T-cell (primary cell): ENCODE data around the gene PTDSS2. TPM values are rescaled to one million over a fixed set of nuclear protein-coding genes. Genes with fewer than 3 reads are reported as not detected.
A peak's percentile ranks its signal among the peaks of the same experiment; 100 is the strongest.

Experiments
- ATAC-seq, 4 experiments: fragments of 200-7000 bp in 3 of 4; fragments of 150-1000 bp in 1 of 4; cut with Tn5 transposase; replicated peaks in 1 of 4; 1 replicate in 3 of 4; 2 replicates in 1 of 4; pipeline ENCODE4 v1.10.0; 2021; ENCODE audit warnings: moderate library complexity in 3 of 4, mild to moderate bottlenecking in 2 of 4, moderate number of reproducible peaks in 1 of 4
- CTCF ChIA-PET, 2 donors: fragments of 300-600 bp; sonication (Branson Sonifier 250); formaldehyde crosslinking; loops; one replicate each; lab custom pipeline; 2022; ENCODE audit warnings: antibody characterized with exemption in 2 of 2; lab: Charles Lee
- POLR2A ChIA-PET, 2 donors: fragments of 300-600 bp; sonication (Branson Sonifier 250); formaldehyde crosslinking; loops; one replicate each; lab custom pipeline; 2022; ENCODE audit warnings: antibody characterized with exemption in 2 of 2; lab: Charles Lee
- DNase-seq, 35 experiments: peaks; one replicate each; pipeline versions ENCODE4 v3.0.0 to v3.0.0-alpha.2; 2013 to 2023
- H3K27ac ChIP-seq: one replicate; pipeline ENCODE4 v1.5.1; 2013; ENCODE audit warnings: low read length
- H3K27me3 ChIP-seq, 2 experiments: replicated peaks in 1 of 2; 1 replicate in 1 of 2; 2 replicates in 1 of 2; pipeline versions ENCODE4 v1.6.1 to v1.7.0; 2013; ENCODE audit warnings: low read length in 1 of 2, mixed read lengths in 1 of 2; ENCODE audit not compliant: control insufficient read depth in 2 of 2, insufficient read depth in 2 of 2; ENCODE audit errors: extremely low read depth in 1 of 2
- H3K36me3 ChIP-seq, 2 donors: 1 replicate in 1 of 2; 2 replicates in 1 of 2; pipeline versions ENCODE4 v1.6.1 to v1.7.0; 2013; ENCODE audit warnings: low read length in 1 of 2; ENCODE audit not compliant: control insufficient read depth in 2 of 2, insufficient read depth in 1 of 2; ENCODE audit errors: extremely low read depth in 1 of 2
- H3K4me1 ChIP-seq, 2 experiments: 1 replicate in 1 of 2; 2 replicates in 1 of 2; pipeline versions ENCODE4 v1.6.1 to v1.7.0; 2013; ENCODE audit warnings: low read length in 2 of 2, mixed read lengths in 1 of 2; ENCODE audit not compliant: insufficient read depth in 2 of 2, control insufficient read depth in 1 of 2; ENCODE audit errors: extremely low read depth in 1 of 2
- H3K4me3 ChIP-seq, 2 donors: 1 replicate in 1 of 2; 2 replicates in 1 of 2; pipeline versions ENCODE4 v1.5.1 to v1.7.0; 2013; ENCODE audit warnings: mild to moderate bottlenecking in 2 of 2, low read length in 1 of 2, moderate library complexity in 1 of 2; ENCODE audit not compliant: control insufficient read depth in 1 of 2; ENCODE audit errors: extremely low read depth in 1 of 2
- H3K9me3 ChIP-seq: 2 replicates; pipeline ENCODE4 v1.7.0; 2013
- H3K27ac Mint-ChIP-seq, 2 donors: one replicate each; pipeline ENCODE4 v1.8.0; 2020 to 2021; ENCODE audit warnings: mild to moderate bottlenecking in 2 of 2, mixed read lengths in 2 of 2
- H3K27me3 Mint-ChIP-seq, 2 donors: one replicate each; pipeline ENCODE4 v1.8.0; 2021 to 2022; ENCODE audit warnings: mixed read lengths in 2 of 2
- H3K36me3 Mint-ChIP-seq: one replicate; pipeline ENCODE4 v1.8.0; 2021; ENCODE audit warnings: mixed read lengths
- H3K4me1 Mint-ChIP-seq, 3 donors: one replicate each; pipeline ENCODE4 v1.8.0; 2020 to 2022; ENCODE audit warnings: mixed read lengths in 3 of 3, mild to moderate bottlenecking in 1 of 3
- H3K4me3 Mint-ChIP-seq, 3 donors: one replicate each; pipeline ENCODE4 v1.8.0; 2020 to 2022; ENCODE audit warnings: mild to moderate bottlenecking in 3 of 3, mixed read lengths in 3 of 3, moderate library complexity in 3 of 3
- H3K9me3 Mint-ChIP-seq, 3 donors: one replicate each; pipeline ENCODE4 v1.8.0; 2020 to 2022; ENCODE audit warnings: mixed read lengths in 3 of 3
- WGBS: methylation state at CpG from one replicate; pipeline ENCODE4 v1.1.5; 2013; ENCODE audit warnings: missing lambda C conversion rate; ENCODE audit not compliant: insufficient coverage; 5-methylcytosine and 5-hydroxymethylcytosine counted together
- total RNA-seq, 35 experiments: library from RNA in 6 of 35; stranded (reverse) in 6 of 35; fragments of 120-200 nt in 1 of 35; gene quantifications; one replicate each; pipeline versions ENCODE4 v1.2.1 to v1.2.4 and lab custom pipeline; 2013 to 2026

Gene PTDSS2
- total RNA-seq, 5 donors from 2014 or later (not counting 1 experiment from before 2014, with no cell fraction given), result 22.4 to 33.5 (median 28.7) TPM

DNA sequence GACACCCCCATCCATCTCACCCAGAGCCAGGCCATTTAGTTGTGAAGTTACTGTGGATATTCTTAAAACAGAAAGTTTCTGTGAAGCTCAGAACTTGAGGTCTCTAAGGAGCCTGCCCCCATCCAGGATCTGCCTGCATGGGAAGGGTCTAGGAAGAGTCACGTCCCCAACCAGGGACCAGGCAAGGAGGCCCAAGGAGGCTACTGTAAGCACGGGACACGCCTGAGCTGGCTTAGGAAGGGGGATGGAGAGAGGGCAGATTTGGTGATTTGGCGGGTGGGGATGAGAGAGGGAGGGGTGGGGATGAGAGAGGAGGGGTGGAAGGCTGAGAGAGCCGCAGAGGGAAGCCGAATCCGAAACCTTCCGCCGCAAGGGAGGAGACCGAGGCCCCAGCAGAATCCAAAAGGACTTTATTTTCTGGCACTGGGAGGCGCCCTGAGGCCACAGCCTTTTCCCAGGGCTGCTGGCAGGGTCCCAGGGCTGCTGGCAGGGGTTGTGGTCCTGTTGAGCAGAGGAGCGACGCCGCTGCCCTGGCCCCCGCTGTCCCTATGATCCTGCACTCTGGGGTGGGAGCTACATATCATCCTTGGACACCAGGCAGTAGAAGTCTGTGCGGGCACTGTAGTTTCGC, 44.6 kb upstream of the PTDSS2 start:
- Mint-ChIP-seq H3K27ac (peak overlapping the region; percentile 75 to 78), H3K36me3 (no peaks in the 10 kb centered on the region), H3K4me1 (peaks cover 11 to 19% (median 12%) of the 10 kb centered on the region in 3 donors), H3K9me3 (no peaks in the 10 kb centered on the region), H3K4me3 (peak overlapping the region; percentile 25 to 50 (median 48)), H3K27me3 (no peaks in the 10 kb centered on the region)
- Histone ChIP-seq H3K4me1 (peaks cover 5 to 51% of the 10 kb centered on the region in 2 experiments), H3K4me3 (no peak overlapping the region), H3K36me3 (peaks cover 14 to 22% of the 10 kb centered on the region in 2 donors), H3K9me3 (no peaks in the 10 kb centered on the region), H3K27ac (no peak overlapping the region), H3K27me3 (peaks cover 0 to 15% of the 10 kb centered on the region in 2 experiments)
- ATAC-seq (no peak), DNase-seq (no peak)
- ChIA-PET CTCF (no interaction called here), POLR2A (interaction anchor here (0.6 to 0.7 kb wide), 2 partner anchors 142 to 320 kb away, joined by 3 to 9 read pairs; no protein-coding TSS in a partner anchor)
- WGBS, result 90% methylated on average over 17 of the region's 17 CpGs

- Mint-ChIP-seq H3K36me3 (no peaks in the 10 kb centered on the region), H3K27ac (peak overlapping the region in 1 of 2 donors; percentile 23), H3K9me3 (no peaks in the 10 kb centered on the region), H3K4me3 (peak overlapping the region; percentile 25 to 50 (median 48)), H3K4me1 (peaks cover 11 to 19% (median 12%) of the 10 kb centered on the region in 3 donors), H3K27me3 (no peaks in the 10 kb centered on the region)
- Histone ChIP-seq H3K9me3 (no peaks in the 10 kb centered on the region), H3K36me3 (peaks cover 14 to 22% of the 10 kb centered on the region in 2 donors), H3K27me3 (peaks cover 0 to 15% of the 10 kb centered on the region in 2 experiments), H3K4me1 (peaks cover 5 to 51% of the 10 kb centered on the region in 2 experiments), H3K27ac (peak overlapping the region; percentile 69), H3K4me3 (peak overlapping the region in 1 of 2 donors; percentile 34)
- ChIA-PET POLR2A (interaction anchor here (0.6 to 1.5 kb wide), 4 partner anchors 9 to 320 kb away, joined by 3 to 11 read pairs (median 6); partner anchors contain the start of gene PTDSS2 (in 1 of the 2)), CTCF (interaction anchor here in 1 of 2 donors (0.6 to 1.8 kb wide), 7 partner anchors 9 to 158 kb away, joined by 3 to 38 read pairs (median 5); partner anchors contain the start of genes PTDSS2 and SIGIRR)
- ATAC-seq, result no peak
- DNase-seq, result peak in 1 of 35 experiments; percentile 23
- WGBS, result 64% methylated on average over 39 of the region's 47 CpGs
Measured at GRCh38 chr11:405954-406795, 43.9 kb upstream of the PTDSS2 start.

DNA sequence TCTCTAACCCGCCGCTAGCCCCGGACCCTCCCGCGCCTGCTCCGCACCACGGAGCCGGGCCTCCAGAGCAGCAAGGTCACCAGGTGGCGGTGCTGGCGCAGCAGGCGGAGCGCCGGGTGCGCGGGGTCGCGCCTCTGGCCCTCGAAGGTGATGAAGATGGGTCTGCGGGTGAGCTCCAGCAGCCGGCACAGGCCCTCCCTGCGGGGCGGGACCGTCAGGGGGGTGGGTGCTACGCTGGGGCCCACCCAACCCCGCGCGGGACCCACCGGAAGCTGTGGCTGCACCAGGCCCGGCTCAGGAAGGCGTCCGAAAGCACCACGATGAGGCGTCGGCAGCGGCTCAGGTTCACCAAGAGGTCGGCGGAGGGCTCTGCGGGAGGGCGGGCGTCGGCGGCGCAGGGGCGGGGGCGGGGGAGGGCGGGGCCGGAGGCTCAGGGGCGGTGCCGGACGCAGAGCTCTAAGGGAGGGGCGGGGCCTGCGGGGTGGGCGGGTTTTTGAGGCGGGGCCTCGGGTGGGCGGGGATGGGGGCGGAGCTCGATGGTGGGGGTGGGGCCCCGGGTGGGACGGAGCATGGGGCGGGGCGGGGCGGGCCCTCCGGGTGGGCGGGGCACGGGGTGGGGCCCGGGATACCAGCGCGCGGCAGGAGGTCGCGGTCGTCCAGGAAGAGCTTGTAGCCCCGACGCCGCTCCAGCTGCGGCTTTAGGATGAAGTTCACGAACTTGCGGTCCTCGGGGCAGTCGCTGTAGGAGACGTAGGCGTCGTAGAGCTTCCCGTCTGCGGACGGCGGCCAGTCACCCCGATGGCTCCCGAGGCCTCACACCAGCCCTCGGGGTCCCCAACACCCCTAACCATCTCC, 43.1 kb upstream of the PTDSS2 start:
- peaks cover 11 to 19% (median 12%) of the 10 kb centered on the region in 3 donors for H3K4me1 Mint-ChIP-seq
- Histone ChIP-seq H3K36me3 (peaks cover 14 to 22% of the 10 kb centered on the region in 2 donors), H3K27me3 (peaks cover 0 to 15% of the 10 kb centered on the region in 2 experiments), H3K4me1 (peaks cover 5 to 55% of the 10 kb centered on the region in 2 experiments), H3K9me3 (no peaks in the 10 kb centered on the region), H3K27ac (peak overlapping the region; percentile 69), H3K4me3 (peak overlapping the region in 1 of 2 donors; percentile 34)
- peak overlapping the region; percentile 34 to 41 (median 41) for H3K4me3 Mint-ChIP-seq
- no peaks in the 10 kb centered on the region for H3K27me3 Mint-ChIP-seq
- CTCF ChIA-PET, result interaction anchor here (0.6 to 1.8 kb wide), 12 partner anchors 8 to 200 kb away, joined by 3 to 38 read pairs (median 3); partner anchors contain the start of genes BET1L (in 1 of the 2), PSMD13 (in 1 of the 2), PTDSS2 (in 1 of the 2) and RIC8A (in 1 of the 2)
- no peaks in the 10 kb centered on the region for H3K9me3 Mint-ChIP-seq
- peak overlapping the region; percentile 69 to 84 for H3K27ac Mint-ChIP-seq
- POLR2A ChIA-PET, result interaction anchor here (0.5 to 1.5 kb wide), 8 partner anchors 10 to 289 kb away, joined by 3 to 11 read pairs (median 4); partner anchors contain the start of genes BET1L (in 2 of the 2), RIC8A (in 2 of the 2), PTDSS2 (in 1 of the 2) and RNH1 (in 1 of the 2)
- H3K36me3 Mint-ChIP-seq, result no peaks in the 10 kb centered on the region
- WGBS, result 3% methylated on average over 63 of the region's 91 CpGs
- DNase-seq (peak; percentile 81 to 96 (median 92)), ATAC-seq (peak; percentile 84 to 88 (median 86))

- no peak overlapping the region for H3K4me3 ChIP-seq
- H3K36me3 Mint-ChIP-seq, result no peaks in the 10 kb centered on the region
- peaks cover 0 to 15% of the 10 kb centered on the region in 2 experiments for H3K27me3 ChIP-seq
- POLR2A ChIA-PET, result interaction anchor here (0.5 to 1.5 kb wide), 5 partner anchors 11 to 200 kb away, joined by 3 to 11 read pairs (median 4); partner anchors contain the start of genes BET1L (in 1 of the 2), PTDSS2 (in 1 of the 2), RIC8A (in 1 of the 2) and RNH1 (in 1 of the 2)
- H3K4me1 Mint-ChIP-seq, result peaks cover 11 to 20% (median 13%) of the 10 kb centered on the region in 3 donors
- CTCF ChIA-PET, result interaction anchor here in 1 of 2 donors (0.9 to 1.8 kb wide), 5 partner anchors 7 to 201 kb away, joined by 3 to 38 read pairs (median 6); partner anchors contain the start of genes BET1L, PSMD13, PTDSS2 and RIC8A
- H3K9me3 ChIP-seq, result no peaks in the 10 kb centered on the region
- H3K4me1 ChIP-seq, result peaks cover 6 to 58% of the 10 kb centered on the region in 2 experiments
- DNase-seq (peak in 6 of 35 experiments; percentile 22 to 58 (median 38)), ATAC-seq (peak in 3 of 4 experiments; percentile 2 to 18 (median 5))
- H3K36me3 ChIP-seq, result peaks cover 14 to 22% of the 10 kb centered on the region in 2 donors
- peak overlapping the region in 1 of 3 donors; percentile 41 for H3K4me3 Mint-ChIP-seq
- 60% methylated on average over 19 of the region's 28 CpGs for WGBS
- H3K27me3 Mint-ChIP-seq, result no peaks in the 10 kb centered on the region
- no peaks in the 10 kb centered on the region for H3K9me3 Mint-ChIP-seq
- H3K27ac Mint-ChIP-seq, result peak overlapping the region; percentile 69 to 84
- H3K27ac ChIP-seq, result peak overlapping the region; percentile 60
Measured at GRCh38 chr11:407651-408123, 42.4 kb upstream of the PTDSS2 start.
